22Rv1 (cell line): ENCODE measurements around the gene SLC12A2.

Experiments
- CTCF ChIP-seq: fragments of 450-650 bp; IDR thresholded peaks from 2 replicates; pipeline ENCODE4 v1.5.1; 2017; ENCODE audit warnings: mild to moderate bottlenecking
- ZFX ChIP-seq: fragments of 450-650 bp; IDR thresholded peaks from 2 replicates; pipeline ENCODE4 v1.6.1; 2017; ENCODE audit warnings: antibody characterized with exemption, borderline replicate concordance

- no peak for TF ChIP-seq CTCF
- TF ChIP-seq ZFX: no peak
Measured at GRCh38 chr5:128077526-128077925, 6.0 kb upstream of the SLC12A2 start.
